ENCODE data around the gene DCUN1D5. TPM values are rescaled to one million over a fixed set of nuclear protein-coding genes. Genes with fewer than 3 reads are reported as not detected.
A peak's percentile ranks its signal among the peaks of the same experiment; 100 is the strongest.

DCUN1D5 gene
- total RNA-seq = 22.1 TPM
- long read RNA-seq, transcript DCUN1D5-201 (8 exons, 1,337 nt) = major isoform, 87 of 106 reads
- long read RNA-seq, partial matches to known transcripts = 0 of 106 reads
- long read RNA-seq, other reads (novel, unspliced or antisense) = 15 of 106 reads

DNA sequence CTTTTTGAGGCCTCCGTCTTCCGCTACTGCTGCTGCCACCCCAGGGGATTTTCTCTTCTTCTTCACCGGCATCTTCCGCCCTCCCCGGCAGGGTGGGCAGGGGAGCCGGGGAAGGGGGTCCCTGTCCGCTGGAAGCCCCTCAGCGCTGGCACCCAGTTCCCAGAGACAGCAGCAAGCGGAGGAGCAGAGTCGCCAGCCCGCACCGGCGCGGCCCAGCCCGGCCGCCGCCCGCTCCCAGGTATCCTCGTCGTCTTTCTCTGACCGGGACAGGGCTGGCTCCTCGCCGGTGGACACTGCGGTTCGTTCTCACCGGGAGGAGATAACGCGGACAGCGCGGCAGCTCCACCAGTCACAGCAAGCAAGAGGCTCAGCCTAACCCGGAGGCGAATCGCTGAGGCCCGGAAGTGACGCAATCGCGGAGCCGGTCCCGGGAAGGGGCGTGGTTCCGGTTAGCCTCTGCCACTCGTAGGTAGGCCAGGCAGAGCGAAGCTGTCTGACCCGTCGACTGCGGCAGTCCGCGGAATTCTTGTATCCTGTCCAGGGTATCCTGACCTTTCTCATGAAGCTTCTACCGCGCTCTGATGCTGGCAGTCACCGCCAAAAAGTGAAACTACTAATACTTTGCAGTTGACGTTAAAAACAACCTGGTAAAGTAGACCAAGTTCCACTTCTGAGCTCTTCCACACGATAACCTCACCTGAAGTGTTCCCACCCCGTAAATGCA is at the start of gene DCUN1D5:
Gene DCUN1D5, minus strand, starts transcription at position 360 of the 724 bp plus-strand sequence. Its CDS starts 288 bp downstream, at position 72.
- DNase-seq (ENCODE audit: low spot score) = peak; percentile 98

DNA sequence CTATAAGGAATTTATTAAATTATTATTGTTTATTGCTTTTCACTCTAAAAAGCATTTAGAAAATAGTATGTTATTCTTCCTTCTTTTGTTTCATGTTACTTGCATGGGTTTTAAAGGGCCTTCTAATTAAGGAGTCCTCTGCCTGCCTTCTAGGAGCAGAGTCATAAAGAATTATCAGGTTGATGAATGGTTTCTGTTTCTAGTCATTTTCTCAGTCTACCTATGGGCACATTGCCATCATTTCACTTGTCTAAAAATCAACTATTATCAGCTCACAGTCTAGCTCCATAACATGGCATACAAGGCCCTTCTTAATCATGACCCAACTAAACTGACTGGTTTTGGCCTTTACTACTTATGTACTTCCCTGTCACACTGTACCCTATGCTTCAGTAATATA is 33.5 kb upstream of the DCUN1D5 start:
- DNase-seq (ENCODE audit: low spot score) = no peak

DNA sequence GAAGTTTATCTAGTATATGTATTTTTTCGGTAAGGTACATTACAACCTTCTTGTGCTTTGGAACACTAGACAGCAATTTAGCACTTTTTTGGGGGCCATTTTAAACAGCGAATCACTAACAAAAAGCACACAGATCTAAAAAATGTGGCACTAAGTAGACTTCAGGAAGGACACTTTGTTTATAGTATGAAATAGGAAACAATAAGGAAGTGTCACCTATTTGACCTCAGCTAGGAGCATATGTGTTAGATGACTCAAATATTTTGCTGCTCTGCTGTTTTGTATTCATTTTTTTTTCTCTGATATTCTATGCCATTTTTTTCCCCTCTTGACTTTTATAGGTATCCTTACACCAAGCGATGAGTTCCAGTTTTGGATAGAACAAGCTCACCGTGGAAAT is 22.9 kb upstream of the DCUN1D5 start:
- no peak for DNase-seq (ENCODE audit: low spot score)

DNA sequence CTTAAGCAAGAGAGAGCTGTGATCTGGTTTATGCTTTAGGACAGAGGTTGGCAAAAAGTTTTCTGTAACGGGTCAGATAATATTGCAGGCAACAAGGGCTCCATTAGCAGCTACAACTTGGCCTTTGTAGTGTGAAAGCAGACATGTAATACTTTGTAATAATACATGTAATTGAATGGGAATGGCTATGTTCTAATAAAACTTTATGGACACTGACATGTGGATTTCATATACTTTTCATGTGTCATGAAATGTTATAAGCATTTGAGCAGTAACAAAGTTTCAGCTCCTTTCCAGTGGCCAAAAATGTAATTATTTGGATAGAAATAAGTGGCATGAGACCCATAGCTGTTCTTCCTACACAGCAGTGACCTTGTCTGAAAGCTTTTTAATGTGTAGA is 20.4 kb upstream of the DCUN1D5 start:
- DNase-seq (ENCODE audit: low spot score) = no peak

DNA sequence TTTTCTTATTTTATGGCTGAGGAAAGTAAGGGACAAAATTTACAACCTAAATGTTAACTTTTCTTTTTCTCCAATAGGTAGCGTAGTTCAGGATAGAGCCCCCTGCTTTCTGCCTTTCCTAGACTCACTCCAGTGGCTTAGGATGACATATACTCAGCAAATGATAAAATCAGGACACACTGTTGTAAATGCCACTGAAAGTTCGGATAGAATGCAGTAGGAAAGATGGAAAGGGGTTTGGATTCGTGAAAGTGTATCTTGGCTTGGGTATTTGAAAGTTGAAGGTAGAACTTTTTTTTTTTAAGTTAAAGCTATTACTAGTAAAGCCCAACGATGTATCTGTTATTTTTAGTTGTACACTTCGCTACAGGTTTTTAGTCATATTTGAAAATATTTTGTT is 19.4 kb upstream of the DCUN1D5 start:
- DNase-seq (ENCODE audit: low spot score) = no peak

DNA sequence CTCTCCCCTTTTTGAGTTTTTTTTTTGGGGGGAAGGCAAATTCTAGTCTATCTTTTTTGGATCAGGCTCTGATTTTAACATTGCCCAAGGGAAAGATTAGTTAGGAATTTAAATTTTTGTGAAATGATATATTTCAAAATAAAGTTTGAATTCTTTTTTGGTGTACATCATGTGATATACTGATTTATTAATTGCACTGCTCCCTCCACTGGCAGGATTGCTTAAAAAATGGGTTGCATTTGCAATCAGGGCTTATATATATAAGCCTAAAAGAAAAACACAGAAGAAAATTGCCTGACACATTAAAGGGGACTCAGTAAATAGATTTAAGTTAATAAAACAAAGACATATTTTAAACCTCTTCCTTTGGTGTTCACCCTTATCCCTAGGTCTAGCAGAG is 18.4 kb upstream of the DCUN1D5 start:
- no peak for DNase-seq (ENCODE audit: low spot score)

DNA sequence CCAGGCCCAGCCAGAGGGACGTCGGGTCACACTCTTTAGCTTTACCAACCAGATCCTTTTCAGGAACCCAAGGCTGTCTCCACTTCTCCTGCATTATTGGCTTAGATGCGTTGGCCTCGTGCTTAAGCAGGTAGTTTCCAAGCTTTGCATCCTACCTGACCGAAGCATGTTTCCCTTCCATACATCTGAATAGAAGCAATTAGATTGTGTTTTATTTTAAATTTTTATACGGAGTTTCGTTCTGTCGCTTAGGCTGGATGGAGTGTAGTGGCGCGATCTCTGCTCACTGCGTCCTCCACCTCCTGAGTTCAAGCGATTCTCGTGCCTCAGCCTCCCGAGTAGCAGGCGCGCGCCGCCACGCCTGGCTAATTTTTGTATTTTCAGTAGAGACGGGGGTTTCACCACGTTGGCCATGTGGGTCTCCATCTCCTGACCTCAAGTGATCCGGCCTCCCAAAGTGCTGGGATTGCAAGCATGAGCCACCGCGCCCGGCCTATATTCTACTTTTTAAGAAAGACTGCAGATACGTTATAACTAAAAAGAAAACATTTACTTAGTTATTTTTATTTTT is 17.9 kb upstream of the DCUN1D5 start:
- no peak for DNase-seq (ENCODE audit: low spot score)

DNA sequence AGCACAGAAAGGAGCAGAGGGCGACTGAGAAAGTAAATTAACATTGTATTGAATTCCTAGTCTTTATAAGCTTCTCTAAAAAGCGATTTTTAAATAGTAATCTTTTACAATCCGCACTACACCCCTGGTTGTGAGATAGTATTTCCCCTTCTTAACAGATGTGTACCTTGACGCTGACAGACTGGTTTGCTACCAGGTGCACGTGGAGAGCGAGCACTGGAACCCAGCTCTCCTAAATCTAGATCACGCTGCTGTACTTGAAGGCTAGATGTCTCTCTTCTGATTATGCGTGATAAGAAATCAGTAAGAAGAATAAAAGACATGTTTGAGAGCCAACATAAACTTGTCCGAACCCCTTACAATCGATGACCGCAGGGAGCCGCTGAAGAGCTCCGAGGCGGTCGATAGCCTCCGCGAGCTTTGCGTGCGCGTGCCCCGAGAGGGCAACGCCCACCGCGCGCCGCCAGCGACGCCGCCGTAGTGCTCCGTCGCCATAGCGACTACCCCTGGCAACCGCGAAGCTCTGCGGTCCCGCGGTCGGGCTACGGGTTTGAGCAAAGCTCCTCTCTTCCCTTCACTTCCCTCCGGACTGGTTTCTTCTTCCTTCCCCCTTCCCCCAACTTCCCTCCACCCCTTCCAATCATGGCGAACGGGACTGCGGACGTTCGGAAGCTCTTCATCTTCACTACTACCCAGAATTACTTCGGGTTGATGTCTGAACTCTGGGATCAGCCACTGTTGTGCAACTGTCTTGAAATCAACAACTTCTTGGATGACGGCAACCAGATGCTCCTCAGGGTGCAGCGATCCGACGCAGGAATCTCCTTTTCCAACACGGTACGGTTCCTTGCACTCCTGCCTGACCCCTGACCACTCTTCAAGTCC is 17.2 kb upstream of the DCUN1D5 start, which contains the start of gene DYNC2H1:
Gene DYNC2H1, plus strand, starts transcription at position 494 of the 885 bp plus-strand sequence. Its CDS starts 149 bp downstream, at position 643.
- DNase-seq (ENCODE audit: low spot score) = peak; percentile 94

DNA sequence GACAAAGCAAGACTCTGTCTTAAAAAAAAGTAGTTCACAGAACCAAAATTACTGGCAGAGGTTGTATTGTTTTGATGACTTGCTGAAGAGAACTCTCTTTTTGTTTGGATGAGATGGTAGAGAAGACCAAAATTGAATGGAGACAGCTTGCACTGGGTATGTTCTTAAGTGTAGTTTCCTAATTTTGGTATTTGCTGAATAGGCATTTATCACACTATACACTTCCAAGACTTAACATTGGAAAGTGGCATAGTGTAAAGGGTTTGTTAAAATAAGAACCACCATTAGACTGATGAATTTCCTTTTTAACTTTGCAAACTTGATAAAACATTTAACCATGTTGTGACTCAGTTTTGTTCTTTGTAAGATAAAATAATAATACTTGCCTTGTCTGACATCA is 5.3 kb upstream of the DCUN1D5 start:
- DNase-seq (ENCODE audit: low spot score) = no peak

DNA sequence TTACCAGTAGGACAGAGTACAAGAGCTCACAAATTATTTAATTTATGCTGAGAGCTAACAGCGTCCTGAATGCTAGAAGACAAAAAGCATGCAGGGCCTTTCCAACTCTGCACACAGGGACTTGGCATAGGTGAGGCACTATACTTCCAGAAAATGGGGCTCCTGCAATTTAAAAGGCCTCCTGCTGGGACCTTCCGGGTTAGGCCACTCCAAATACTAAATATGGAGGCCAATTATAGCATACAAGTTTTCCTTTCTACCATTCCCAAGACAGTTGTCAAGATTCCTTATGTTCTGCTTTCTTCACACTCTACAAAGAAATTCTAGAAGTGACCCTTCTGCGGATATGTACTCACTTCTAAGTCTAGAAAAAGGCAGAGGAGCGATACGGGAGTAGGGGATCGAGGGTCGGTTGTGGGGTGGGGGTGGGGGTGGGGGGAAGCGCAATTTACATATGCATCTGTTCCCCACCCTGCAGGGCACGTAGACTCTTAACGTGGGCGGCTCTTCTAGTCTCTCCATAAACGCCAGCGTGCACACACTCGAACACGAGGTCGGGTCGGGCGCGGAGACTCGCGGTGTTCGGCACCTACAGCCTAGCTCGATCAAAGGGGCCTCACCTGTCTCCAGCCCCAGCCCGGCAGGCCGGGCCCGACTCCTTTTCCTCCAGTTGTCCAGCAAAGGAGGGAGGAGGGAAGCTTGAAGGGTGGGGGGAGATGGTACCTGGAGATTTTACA is 728 bp downstream of the DCUN1D5 start:
- DNase-seq (ENCODE audit: low spot score) = peak; percentile 91

DNA sequence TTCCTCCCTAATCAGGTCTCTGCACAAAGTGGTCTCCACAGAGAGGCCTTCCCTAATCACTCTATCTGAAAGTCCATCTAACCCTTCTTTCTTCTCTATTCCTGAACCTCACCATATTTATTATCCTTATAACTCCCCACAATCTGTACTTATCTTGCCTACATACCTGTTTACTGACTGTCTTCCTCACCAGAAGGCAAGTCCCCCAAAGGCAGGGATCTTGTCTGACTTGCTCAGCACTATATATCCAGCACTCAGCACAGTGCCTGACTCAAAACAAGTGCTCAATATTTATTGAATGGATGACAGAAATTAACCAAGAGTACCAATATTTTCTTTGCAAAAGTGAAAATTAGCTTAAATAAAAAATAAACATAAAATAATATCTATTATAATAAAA is 5.5 kb downstream of the DCUN1D5 start:
- DNase-seq (ENCODE audit: low spot score) = no peak

DNA sequence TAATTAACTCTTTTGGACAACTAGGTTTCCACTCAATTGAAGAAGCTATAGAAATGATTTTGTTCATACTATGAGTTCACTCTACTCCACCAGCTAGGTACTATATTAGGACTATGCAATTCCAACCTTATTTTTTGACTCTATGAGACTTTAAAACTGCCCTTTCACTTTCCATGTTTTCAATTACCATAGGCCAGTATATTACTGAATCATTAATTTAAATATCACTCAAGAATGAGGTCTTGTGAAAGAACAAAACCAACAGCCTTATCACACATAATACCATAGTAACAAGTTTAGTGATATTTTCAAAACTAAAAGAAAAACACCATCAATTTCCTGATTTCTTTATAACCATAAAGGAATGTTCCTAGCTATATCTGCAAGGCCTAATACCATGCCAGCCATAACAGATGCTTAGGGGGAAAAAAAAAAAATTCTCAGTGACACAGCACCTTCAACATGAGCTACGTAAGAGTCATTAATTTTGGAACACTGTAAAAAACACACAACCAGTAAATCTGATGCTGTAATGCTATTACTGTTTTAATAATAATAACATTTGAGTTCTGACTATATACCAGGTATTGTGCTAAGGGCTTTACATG is 6.1 kb downstream of the DCUN1D5 start:
- DNase-seq (ENCODE audit: low spot score) = no peak

DNA sequence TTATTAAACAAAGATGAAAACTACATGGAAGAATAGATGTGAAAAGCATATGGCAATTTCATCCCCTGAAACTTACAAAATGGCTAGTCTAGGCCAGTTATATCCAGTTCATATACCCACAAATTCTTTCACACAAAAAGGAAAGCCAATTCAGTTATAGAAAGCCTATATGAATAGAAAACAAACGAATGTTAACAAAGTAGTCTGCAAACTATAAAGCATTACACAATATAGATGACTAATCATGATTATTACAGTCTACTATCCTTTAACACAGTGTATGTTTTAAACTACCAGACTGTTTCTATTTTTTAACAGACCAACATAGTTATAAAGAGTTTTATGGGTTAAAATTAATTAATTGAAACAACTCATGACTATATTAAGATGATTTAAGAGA is 12.1 kb downstream of the DCUN1D5 start:
- no peak for DNase-seq (ENCODE audit: low spot score)

DNA sequence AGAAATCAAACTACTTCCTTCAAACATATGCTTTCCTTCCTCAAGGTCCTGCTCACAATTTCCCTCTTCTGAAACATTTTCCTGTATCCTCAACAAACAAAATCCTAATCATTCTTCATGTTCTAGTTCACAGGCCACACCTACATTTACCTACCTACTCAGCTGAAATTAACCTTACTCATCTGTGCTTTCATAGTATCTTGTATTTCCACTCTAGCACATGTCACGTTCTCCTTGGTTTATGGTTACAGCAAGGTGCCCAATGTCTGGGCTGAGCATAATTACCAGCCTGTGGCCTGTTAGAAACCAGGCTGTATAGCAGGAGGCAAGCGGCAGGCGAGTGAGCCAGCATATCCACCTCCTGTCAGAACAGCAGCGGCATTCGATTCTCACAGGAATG is 13.2 kb downstream of the DCUN1D5 start:
- no peak for DNase-seq (ENCODE audit: low spot score)

DNA sequence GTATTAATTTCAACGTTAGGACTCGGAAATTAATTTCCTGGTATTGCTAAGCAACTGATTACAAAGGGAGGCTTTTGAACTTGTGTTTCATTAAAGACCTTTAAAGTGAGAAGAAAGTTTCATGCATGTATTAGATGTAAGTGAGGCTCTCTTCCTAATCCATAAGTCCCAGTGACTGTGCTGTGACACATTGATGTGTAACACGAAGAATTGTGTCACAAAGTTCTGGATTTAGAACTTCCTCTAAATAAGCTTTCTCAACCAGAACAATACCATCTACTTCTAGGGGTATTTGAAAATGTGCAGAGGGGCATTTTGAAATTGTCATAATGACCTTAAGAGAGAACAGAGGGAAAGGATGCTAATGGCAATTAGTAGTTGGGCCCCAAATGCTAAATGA is 14.4 kb downstream of the DCUN1D5 start:
- DNase-seq (ENCODE audit: low spot score) = no peak

DNA sequence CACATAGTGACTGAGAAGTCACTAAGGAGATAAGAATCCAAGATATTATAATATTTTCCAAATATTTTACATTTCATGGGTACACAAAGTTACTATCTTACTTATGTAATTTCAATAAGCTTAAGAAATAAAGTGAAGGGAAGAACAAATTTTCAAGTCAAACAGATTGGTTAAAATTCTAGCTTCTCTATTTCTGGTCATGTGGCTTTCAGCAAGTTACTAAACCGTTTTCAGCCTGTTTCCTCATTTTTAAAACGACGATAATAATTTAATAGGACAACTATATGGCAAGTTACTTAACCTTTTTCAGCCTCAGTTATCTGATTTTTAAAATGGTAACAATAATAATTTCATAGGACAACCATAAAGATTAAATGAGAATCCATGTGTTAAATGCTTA is 15.6 kb downstream of the DCUN1D5 start:
- no peak for DNase-seq (ENCODE audit: low spot score)

DNA sequence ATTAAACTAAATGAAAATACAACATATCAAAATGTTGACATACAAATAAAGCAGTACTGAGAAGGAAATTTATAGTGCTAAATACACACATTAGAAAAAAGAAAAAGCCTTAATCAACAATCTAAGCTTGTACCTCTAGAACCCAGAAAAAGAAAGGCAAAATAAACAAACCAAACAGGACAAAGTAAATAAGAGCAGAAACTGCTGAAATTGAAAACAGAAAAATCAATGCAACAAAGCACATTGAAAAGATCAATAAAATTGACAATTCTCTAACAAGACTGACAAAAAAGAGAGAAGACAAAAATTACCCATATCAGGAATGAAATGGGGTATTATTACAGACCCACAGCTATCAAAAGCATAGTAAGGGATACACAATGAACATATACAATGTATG is 21.0 kb downstream of the DCUN1D5 start:
- DNase-seq (ENCODE audit: low spot score) = no peak

DNA sequence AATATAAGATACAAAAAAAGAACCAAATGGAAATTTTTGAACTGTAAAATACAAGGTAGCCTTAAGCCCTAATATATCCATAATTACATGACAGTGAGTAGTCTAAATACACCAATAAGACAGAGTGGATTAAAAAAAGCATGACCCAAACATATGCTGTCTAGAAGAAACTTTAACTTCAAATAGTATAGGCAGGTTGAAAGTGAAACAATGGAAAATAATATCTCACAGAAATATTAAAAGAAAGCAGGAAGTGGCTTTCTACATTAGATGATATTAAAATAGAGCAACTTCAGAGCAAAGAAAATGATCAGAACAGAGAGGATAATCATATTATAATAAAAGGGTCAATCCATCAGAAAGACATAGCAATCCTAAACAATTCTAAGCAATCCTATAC is 21.8 kb downstream of the DCUN1D5 start:
- DNase-seq (ENCODE audit: low spot score) = no peak

DNA sequence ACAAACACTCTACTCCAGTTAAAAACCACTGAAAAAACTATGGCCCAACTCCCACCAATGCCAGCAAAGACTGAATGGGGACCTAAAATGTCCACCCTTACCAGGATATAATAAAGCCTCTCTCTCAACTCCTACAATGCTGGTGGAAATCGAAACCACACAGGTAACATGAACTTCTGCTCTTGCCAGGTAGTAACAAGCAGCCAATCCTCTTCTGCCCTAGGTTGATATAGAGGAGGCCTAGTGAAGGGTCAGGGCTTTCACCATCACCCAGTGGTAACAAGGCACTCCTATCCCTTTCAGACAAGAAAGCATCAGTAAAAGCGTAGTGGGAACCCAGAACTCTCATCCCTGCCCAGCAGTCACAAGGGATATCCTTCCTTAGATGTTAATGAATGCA is 22.6 kb downstream of the DCUN1D5 start:
- no peak for DNase-seq (ENCODE audit: low spot score)

DNA sequence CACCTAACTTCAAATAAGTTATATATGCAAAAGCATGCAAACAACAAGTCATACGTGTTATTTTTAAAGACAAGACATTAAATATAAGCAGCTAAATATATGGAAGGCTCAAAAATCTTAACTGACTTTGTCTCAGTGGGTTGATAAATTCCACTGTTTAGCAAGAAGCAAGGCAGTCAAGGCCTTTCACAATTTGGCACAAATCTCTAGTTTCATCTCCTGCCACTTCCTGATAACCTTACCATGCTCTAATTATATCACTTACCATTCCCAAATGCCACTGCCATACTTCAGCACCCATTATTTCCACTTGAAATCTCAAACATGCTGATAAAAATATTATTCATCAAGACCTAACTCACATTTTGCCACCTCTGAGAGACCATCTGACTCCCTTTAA is 24.8 kb downstream of the DCUN1D5 start:
- DNase-seq (ENCODE audit: low spot score) = no peak

DNA sequence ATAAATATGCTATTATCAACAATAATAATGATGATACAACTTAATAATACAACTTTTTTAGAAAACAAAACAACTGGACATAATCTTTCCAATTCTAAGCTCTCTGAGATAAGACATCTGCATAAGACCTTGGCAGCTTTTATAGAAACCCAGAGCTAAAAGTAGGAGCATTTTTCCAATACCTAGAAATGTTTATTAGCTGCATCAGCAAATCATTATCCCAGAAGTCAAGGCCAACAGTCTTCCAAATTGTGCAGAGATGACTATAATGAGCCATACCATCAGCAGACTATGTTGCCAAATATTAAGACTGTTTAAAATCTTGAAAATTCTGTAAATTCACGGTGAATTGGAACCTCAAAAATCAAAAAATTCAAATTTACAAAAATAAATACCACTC is 30.3 kb downstream of the DCUN1D5 start:
- no peak for DNase-seq (ENCODE audit: low spot score)

All from mesenteric fat pad (tissue), 1 donor.